CD4-positive, alpha-beta T cell treated with Interleukin-10 for 1 hour (primary cell): ENCODE results near the gene ZNF319.

Experiments used
- DNase-seq: peaks from one replicate; pipeline ENCODE4 v3.0.0-alpha.2; 2020

Gene ZNF319

GRCh38 chr16:57970970-57971369 is 29.5 kb downstream of the ZNF319 start, which contains the start of gene CNGB1:
CNGB1 (minus strand) TSS chr16:57971128; CDS start chr16:57967286, 3,842 bp downstream.
- DNase-seq: no peak

GRCh38 chr16:57970319-57970718 is 30.2 kb downstream of the ZNF319 start:
- DNase-seq: no peak

- no peak for DNase-seq
Observed at GRCh38 chr16:57969451-57970123, 30.9 kb downstream of the ZNF319 start.

DNA sequence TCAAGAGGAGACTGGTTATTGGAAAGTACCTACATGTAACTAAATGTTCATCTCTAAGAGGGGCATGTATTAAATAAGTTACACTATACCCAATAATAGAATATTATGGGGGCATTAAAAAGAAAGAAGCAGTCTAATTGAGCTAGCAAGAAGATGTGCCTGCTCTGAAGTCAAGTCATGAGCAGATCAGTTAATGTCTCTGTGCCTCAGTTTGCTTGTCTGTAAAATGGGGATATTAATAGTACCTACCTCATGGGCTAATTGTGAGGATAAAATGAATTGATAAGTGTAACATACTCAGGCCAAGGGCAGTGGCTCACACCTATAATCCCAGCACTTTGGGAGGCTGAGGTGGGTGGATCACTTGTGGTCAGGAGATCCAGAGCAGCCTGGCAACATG is 32.6 kb downstream of the ZNF319 start:
- DNase-seq: no peak

DNA sequence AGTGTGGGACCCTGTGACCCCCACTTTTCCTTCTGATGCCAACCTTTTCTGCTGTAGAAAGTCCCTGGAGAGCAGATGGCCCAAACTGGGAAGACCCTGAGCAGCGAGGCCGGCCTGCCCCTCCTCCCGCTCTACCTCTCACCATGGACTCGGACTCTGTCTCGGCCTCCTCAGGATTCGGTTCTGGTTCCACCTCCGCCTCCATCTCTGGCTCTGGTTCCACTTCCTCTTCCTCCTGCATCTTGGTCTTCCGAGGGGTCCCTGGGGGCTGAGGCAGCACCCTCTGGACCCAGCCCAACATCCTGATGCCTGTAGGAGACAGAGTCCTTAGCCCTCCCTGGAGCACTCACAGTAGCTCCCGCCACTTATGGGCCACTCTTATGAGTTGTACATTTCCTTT is 33.5 kb downstream of the ZNF319 start:
- DNase-seq: no peak

DNA sequence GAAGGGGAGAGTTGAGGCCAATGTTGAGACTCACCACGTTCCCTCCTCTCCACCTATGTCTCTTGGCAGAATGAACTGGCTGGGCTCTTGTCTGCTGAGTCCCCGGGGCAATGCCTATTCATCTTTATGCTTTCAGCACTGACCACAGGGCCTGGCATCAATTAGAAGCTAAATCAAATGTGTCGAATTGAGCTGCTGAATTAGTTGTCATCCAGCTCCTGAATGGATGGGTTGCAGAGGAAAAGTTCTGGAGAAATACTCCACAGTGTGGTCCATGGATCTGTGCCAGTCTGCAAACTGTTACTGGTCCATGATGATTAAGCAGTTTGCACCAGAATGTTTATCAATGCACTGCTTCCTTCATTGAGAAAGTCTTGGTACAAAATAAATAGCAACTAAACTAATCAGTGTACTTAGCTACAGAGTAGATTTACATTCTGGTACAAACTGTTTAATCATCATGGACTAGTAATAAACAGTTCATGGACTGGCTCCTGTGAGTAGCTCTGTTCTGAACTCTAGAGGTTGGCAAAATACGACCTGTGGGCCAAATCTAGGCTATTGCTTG is 34.2 kb downstream of the ZNF319 start:
- DNase-seq: no peak

DNA sequence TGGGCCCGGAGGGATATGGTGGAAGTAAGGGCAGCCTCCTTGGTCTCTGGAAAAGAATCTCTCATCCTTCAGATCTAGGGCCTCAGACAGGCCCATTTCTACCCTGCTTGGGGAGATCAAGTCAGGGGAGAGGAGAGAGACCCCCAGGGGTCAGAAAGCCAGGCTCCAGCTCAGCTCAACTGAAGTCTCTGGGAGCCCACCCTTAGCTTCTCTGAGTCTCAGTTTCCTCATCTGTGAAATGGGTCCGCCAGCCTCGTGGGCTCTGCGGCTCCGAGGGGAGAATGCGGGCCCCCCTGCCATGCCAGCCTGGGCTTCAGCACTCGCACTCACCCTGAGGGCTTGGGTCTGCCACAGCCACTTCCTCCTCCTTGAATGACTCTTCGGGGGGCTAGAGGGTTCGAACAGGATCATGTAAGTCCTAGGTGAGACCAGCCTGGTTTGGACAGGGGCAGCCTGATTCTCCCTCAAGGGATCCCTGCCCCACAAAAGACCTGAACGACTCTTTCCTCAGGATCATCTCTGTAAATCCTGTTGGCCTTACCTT is 36.2 kb downstream of the ZNF319 start:
- no peak for DNase-seq

GRCh38 chr16:57962756-57963155 is 37.7 kb downstream of the ZNF319 start:
- DNase-seq: no peak

GRCh38 chr16:57962046-57962445 is 38.4 kb downstream of the ZNF319 start:
- DNase-seq: no peak

DNA sequence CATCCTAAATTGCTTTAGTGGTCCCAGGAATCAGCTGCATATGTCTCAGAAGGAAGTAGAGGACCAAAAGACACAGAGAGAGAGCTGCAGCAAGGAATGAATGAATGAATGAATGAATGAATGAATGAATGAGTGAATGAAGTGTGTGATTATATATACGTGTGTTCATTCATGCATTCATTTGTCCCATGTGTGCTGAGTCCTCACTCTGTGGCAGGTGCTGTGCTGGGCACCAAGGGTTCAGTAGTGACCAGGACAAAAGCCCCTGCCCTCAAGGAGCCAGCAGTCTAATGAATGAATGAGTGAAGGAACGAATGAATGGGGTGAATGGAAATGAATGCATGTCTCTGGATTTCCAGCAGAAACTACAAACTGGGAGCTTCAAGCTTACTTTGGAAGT is 38.9 kb downstream of the ZNF319 start:
- no peak for DNase-seq

DNA sequence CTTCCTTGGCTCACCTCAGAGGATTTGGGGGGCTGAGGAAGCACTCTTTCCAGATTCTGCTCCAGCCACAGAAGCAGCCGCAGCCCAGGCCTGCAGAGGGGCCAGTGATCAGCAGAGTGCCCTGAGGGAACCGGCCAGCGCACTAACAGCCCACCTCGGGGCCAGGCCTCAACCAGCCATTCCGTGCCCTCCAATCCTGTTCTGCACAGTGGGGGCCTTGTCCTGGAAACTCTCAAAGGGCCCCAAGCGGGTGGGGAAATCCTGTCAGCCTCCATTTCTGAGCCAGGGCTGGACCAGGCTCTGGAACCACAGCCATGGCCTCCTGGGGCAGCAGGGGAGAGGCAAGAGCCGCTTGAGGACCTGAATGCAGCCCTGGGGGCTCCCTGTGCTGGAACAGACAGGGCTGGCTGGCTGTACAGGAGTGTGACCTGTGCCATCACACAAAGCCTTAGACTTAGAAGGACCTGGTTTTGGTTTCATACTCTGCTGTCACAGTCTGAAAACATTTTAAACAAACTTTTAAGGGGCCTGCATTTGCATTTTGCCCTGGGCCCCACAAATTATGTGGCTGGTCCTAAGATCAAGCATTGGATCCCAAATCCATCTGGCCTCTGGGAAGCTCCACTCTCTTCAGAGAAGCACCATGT is 39.5 kb downstream of the ZNF319 start:
- no peak for DNase-seq

- no peak for DNase-seq
Observed at GRCh38 chr16:57960310-57960709, 40.2 kb downstream of the ZNF319 start.

DNA sequence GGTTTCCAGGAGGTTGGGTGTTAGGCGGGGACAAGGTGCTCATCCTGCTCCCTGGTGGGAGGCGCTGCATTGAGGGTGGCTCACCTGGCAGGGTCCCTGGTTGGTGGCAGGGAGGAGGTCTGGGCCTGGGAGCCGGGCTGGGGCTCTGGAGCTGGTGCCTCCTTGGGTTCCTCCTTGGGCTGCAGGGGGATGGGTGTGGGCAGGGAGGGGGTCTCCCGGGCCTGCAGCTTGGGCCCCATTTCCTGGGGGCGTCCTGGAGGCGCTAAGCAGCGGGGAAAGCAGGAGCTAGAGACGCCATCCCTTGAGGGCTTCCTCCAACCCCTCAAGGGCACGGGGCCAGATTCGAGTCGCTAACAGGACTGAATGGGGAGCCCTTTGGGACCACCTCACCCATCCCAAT is 40.7 kb downstream of the ZNF319 start:
- DNase-seq: no peak

- DNase-seq: no peak
Observed at GRCh38 chr16:57959121-57959520, 41.4 kb downstream of the ZNF319 start.

DNA sequence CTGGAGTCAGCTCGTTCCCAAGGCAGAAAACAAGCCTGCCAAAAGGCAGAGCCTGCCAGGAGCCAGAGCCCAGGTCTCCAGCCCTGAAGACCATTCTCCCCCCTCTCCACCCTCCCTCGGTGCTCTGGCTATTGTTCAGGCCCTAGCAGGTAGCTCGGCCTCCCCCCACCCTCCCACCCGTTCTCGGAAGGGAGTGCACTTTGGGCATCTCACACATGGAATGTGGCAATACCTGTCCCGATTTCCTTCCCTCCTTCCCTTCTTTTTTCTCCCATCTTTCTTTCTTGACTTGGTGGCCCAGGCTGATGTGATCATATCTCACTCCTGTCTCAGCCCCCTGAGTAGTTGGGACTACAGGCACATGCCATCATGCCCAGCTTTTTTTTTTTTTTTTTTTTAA is 41.9 kb downstream of the ZNF319 start:
- no peak for DNase-seq

GRCh38 chr16:57957673-57958392 is 42.6 kb downstream of the ZNF319 start:
- no peak for DNase-seq

- no peak for DNase-seq
Observed at GRCh38 chr16:57956924-57957672, 43.4 kb downstream of the ZNF319 start.

GRCh38 chr16:57956270-57956808 is 44.1 kb downstream of the ZNF319 start:
- no peak for DNase-seq

GRCh38 chr16:57955572-57956188 is 44.8 kb downstream of the ZNF319 start:
- no peak for DNase-seq

- DNase-seq: no peak
Observed at GRCh38 chr16:57953857-57954256, 46.6 kb downstream of the ZNF319 start.

DNA sequence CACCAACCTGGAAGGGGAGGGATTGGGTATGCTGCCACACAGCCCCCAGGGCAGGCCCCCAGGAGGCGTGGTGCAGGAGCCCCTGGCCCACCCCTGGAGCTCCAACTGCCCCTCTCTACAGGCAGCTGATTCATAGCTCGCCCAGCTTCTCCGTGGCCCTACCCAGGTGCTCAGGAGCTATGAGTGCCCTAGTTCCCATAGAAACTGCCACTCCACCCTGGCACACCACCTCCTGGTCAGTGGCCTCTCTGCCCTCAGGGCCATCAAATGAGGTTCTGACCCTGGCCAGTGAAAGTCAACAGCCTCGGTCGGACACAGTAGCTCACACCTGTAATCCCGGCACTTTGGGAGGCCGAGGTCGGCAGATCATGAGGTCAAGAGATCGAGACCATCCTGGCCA is 47.6 kb downstream of the ZNF319 start:
- DNase-seq: no peak
